Suprapubic skin (tissue), 4 donors: ENCODE data around the gene LCN15. TPM values are rescaled to one million over a fixed set of nuclear protein-coding genes. Genes with fewer than 3 reads are reported as not detected.
A peak's percentile ranks its signal among the peaks of the same experiment; 100 is the strongest.

Source experiments
- DNase-seq, 2 donors: peaks; one replicate each; pipeline ENCODE4 v3.0.0-alpha.2; 2019; ENCODE audit warnings: low spot score in 2 of 2
- H3K27ac ChIP-seq: fragments of 200-600 bp; sonication (generic); one replicate; pipeline ENCODE4 v1.5.1; 2019
- H3K27me3 ChIP-seq: fragments of 200-600 bp; sonication (generic); one replicate; pipeline ENCODE4 v1.5.1; 2019
- H3K36me3 ChIP-seq: fragments of 200-600 bp; sonication (generic); one replicate; pipeline ENCODE4 v1.5.1; 2019
- H3K4me1 ChIP-seq: fragments of 200-600 bp; sonication (generic); one replicate; pipeline ENCODE4 v1.5.1; 2019
- H3K4me3 ChIP-seq: fragments of 200-600 bp; sonication (generic); one replicate; pipeline ENCODE4 v1.5.1; 2019; ENCODE audit warnings: mild to moderate bottlenecking
- H3K9me3 ChIP-seq: fragments of 200-600 bp; sonication (generic); one replicate; pipeline ENCODE4 v1.5.1; 2019
- CTCF ChIP-seq, 2 donors: fragments of 200-600 bp in 1 of 2; fragments of 450-650 bp in 1 of 2; sonication (generic) in 1 of 2; IDR thresholded peaks; one replicate each; pipeline ENCODE4 v1.5.1; 2016 to 2019; ENCODE audit warnings: antibody characterized with exemption in 2 of 2, mild to moderate bottlenecking in 1 of 2, moderate library complexity in 1 of 2
- EP300 ChIP-seq: sonication (generic); formaldehyde crosslinking; IDR thresholded peaks from one replicate; pipeline ENCODE4 v1.6.1; 2017; ENCODE audit warnings: antibody characterized with exemption
- POLR2A ChIP-seq, 2 donors: fragments of 450-650 bp; IDR thresholded peaks; one replicate each; pipeline ENCODE4 v1.6.1; 2017; ENCODE audit warnings: antibody characterized with exemption in 2 of 2, mild to moderate bottlenecking in 2 of 2, moderate library complexity in 2 of 2
- POLR2AphosphoS5 ChIP-seq, 3 donors: sonication (generic); formaldehyde crosslinking; IDR thresholded peaks; one replicate each; pipeline ENCODE4 v1.6.1; 2017; ENCODE audit warnings: antibody characterized with exemption in 3 of 3
- WGBS: methylation state at CpG from one replicate; pipeline ENCODE4 v1.1.5; 2018; 5-methylcytosine and 5-hydroxymethylcytosine counted together
- total RNA-seq, 4 donors: library from RNA; depleted of rRNA; stranded (reverse); fragments of >200 nt; gene quantifications; one replicate each; pipeline ENCODE4 v1.1.0, GENCODE V29; 2016

Gene LCN15, protein sequence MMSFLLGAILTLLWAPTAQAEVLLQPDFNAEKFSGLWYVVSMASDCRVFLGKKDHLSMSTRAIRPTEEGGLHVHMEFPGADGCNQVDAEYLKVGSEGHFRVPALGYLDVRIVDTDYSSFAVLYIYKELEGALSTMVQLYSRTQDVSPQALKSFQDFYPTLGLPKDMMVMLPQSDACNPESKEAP
- total RNA-seq, result under 1 TPM in 1 of 4 donors, not detected in 3; 0.21 TPM

GRCh38 chr9:136764301-136764891 is at the start of gene LCN15:
TSS of gene LCN15 (minus strand) at chr9:136764518. CDS start at chr9:136764488, 30 bp downstream.
- 69% methylated on average over 3 of the region's 14 CpGs for WGBS
- peaks cover 69% of the 10 kb centered on the region for H3K27me3 ChIP-seq

GRCh38 chr9:136808806-136809158 is 44.5 kb upstream of the LCN15 start:
- 3% methylated on average over 14 of the region's 14 CpGs for WGBS
- DNase-seq, result no peak

More at GRCh38 chr9:136764301-136764891, at the start of gene LCN15:
- Histone ChIP-seq H3K9me3 (no peaks in the 10 kb centered on the region), H3K36me3 (no peaks in the 10 kb centered on the region), H3K4me3 (no peak within 1 kb of the TSS), H3K4me1 (peaks cover 8% of the 10 kb centered on the region), H3K27ac (no peak within 1 kb of the TSS)
- no peak for DNase-seq
- no peak for TF ChIP-seq CTCF (IDR thresholded peaks at IDR 0.05)
- no peak for TF ChIP-seq POLR2AphosphoS5 (IDR thresholded peaks at IDR 0.05)
- no peak for TF ChIP-seq EP300

DNA sequence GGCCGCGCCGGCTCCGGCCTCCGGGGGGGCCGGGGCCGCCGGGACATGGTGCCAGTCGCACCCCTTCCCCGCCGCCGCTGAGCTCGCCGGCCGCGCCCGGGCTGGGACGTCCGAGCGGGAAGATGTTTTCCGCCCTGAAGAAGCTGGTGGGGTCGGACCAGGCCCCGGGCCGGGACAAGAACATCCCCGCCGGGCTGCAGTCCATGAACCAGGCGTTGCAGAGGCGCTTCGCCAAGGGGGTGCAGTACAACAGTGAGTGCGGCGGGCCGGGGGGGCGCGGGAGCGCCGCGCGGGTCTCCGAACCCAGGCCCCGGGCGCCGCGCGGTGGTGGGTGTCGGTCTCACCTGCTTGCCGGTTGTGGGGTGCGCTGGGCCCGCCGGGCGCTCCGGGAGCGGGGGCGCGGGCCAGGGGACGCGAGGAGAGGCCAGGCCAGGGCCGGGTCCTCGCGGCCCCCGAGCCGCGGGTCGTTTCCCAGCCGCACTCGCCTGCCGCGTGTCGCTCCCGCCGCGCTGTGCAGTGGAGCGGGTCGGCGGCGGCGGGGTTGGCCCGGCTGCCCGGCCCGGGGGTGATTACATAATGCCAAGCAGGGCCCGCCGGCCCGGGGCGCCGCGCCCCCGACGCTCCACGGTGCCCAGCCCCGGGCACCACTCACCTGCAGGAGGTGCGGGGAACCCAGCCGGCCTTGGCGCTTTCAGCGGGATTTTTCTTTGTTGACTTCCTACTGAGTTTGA is 43.9 kb upstream of the LCN15 start:
- peak overlapping the region; percentile 91 for H3K27ac ChIP-seq
- DNase-seq, result no peak
- H3K4me3 ChIP-seq, result peak overlapping the region; percentile 97
- no peaks in the 10 kb centered on the region for H3K9me3 ChIP-seq
- H3K27me3 ChIP-seq, result no peaks in the 10 kb centered on the region
- no peak for TF ChIP-seq CTCF (IDR thresholded peaks at IDR 0.05)
- no peak for TF ChIP-seq EP300
- TF ChIP-seq POLR2AphosphoS5 (IDR thresholded peaks at IDR 0.05), result no peak
- no peak for TF ChIP-seq POLR2A (IDR thresholded peaks at IDR 0.05)
- peaks cover 5% of the 10 kb centered on the region for H3K36me3 ChIP-seq
- peaks cover 36% of the 10 kb centered on the region for H3K4me1 ChIP-seq
- 0% methylated on average over 3 of the region's 93 CpGs for WGBS

More at GRCh38 chr9:136808806-136809158, 44.5 kb upstream of the LCN15 start:
- TF ChIP-seq POLR2A (IDR thresholded peaks at IDR 0.05) (no peak), EP300 (no peak), CTCF (IDR thresholded peaks at IDR 0.05) (no peak), POLR2AphosphoS5 (IDR thresholded peaks at IDR 0.05) (no peak)
- no peaks in the 10 kb centered on the region for H3K27me3 ChIP-seq
- peak overlapping the region; percentile 97 for H3K4me3 ChIP-seq
- peaks cover 36% of the 10 kb centered on the region for H3K4me1 ChIP-seq
- no peaks in the 10 kb centered on the region for H3K9me3 ChIP-seq
- H3K36me3 ChIP-seq, result peaks cover 5% of the 10 kb centered on the region
- peak overlapping the region; percentile 91 for H3K27ac ChIP-seq

DNA sequence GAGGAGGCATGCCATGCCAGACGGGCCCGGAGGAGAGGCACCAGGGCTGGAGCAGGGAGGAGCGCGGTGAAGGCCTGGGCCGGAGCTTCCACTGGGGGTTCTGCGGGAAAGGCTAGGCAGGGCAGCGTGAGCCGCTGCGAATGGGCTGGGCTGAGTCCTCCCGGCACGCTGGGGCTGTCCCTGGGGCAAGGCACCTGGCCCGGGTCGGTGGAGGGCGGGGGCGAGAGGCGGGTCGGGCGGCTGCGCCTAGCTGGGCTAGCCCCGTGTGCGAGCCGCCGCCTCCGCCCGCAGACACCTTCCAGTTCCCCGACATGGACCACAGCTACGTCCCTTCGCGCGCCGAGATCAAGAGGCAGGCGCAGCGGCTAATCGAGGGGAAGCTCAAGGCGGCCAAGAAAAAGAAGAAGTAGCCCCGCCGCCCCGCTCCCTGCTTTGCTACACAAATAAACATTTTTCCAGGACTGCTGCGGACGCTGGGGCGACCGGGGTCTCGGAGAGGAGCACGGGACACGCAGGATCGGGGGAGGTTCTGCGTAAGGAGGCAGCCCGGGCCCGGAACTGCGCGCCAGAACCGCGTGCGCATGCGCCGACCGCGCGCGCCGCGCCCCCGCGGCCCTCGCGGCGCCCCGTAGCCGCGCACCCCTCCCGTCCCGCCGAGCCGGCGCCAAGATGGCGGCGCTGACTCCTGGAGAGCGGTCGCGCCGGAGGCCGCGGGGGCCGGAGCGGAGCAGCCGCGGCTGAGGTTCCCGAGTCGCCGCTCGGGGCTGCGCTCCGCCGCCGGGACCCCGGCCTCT is 43.2 kb upstream of the LCN15 start, which contains the start of gene RABL6:
Gene RABL6, plus strand, starts transcription at position 668 of the 794 bp plus-strand sequence. CDS start 249 bp downstream, outside the sequence.
- peak; percentile 87 to 89 for DNase-seq
- Histone ChIP-seq H3K4me3 (peak within 1 kb of the TSS; percentile 97), H3K27ac (peak within 1 kb of the TSS; percentile 91), H3K36me3 (no peaks in the 10 kb centered on the region), H3K27me3 (peaks cover under 1% of the 10 kb centered on the region), H3K9me3 (no peaks in the 10 kb centered on the region), H3K4me1 (peaks cover 36% of the 10 kb centered on the region)
- WGBS, result 1% methylated on average over 16 of the region's 96 CpGs
- TF ChIP-seq POLR2A (IDR thresholded peaks at IDR 0.05) (peak; percentile 66 to 69), EP300 (no peak)

DNA sequence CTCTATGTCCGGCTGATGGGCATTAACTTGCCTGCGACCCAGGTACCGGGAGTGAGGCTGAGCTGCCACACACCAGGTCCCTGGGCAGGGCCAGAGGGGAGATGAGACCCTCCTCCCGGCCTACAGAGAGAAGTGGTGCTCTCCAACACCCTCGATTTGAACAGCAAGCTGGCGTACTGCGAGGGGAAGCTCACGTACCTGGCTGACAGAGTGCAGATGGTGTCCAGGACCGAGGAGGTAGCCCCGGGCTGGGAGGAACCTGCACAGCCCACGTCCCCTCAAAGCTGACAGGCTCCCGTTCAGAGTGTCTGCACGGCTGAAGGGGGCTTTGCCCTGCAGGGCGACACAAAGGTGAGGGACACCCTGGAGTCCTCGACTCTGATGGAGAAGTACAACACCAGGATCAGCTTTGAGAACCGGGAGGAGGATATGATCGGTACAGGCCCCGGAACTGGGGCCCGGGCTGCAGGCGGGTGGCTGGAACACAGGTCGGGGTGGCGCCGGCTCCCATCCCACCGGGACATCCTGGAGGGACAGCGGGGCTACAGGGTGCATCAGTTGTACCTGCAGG is 42.4 kb upstream of the LCN15 start:
- no peak overlapping the region for H3K27ac ChIP-seq
- 81% methylated on average over 12 of the region's 25 CpGs for WGBS
- peaks cover 36% of the 10 kb centered on the region for H3K4me1 ChIP-seq
- no peaks in the 10 kb centered on the region for H3K9me3 ChIP-seq
- H3K36me3 ChIP-seq, result no peaks in the 10 kb centered on the region
- no peak for TF ChIP-seq POLR2AphosphoS5 (IDR thresholded peaks at IDR 0.05)
- TF ChIP-seq CTCF (IDR thresholded peaks at IDR 0.05), result no peak
- TF ChIP-seq POLR2A (IDR thresholded peaks at IDR 0.05), result no peak
- no peak for TF ChIP-seq EP300
- DNase-seq, result no peak
- H3K4me3 ChIP-seq, result peak overlapping the region; percentile 97
- H3K27me3 ChIP-seq, result peaks cover 8% of the 10 kb centered on the region
